HL-60 (cell line): ENCODE results near the gene CFAP45.

Source experiments
- DNase-seq, 2 experiments: peaks; one replicate each; pipeline ENCODE4 v3.0.0-alpha.2; 2010 to 2020; ENCODE audit warnings: low read depth in 1 of 2, low spot score in 1 of 2
- H3K27ac ChIP-seq: fragments of 250-450 bp; sonication (Bioruptor Pico); replicated peaks from 2 replicates; pipeline ENCODE4 v1.5.1; 2020; ENCODE audit warnings: mild to moderate bottlenecking, moderate library complexity
- H3K27me3 ChIP-seq: fragments of 250-450 bp; sonication (Bioruptor Pico); 2 replicates; pipeline ENCODE4 v1.5.1; 2021; ENCODE audit warnings: mild to moderate bottlenecking, moderate library complexity; ENCODE audit not compliant: insufficient read depth, poor library complexity, severe bottlenecking
- H3K4me3 ChIP-seq: replicated peaks from 2 replicates; pipeline ENCODE4 v1.5.1; 2011; ENCODE audit warnings: mild to moderate bottlenecking, control low read depth, low read length; ENCODE audit not compliant: insufficient read depth
- CTCF ChIP-seq: IDR thresholded peaks from one replicate; pipeline ENCODE4 v1.5.1; 2011; ENCODE audit warnings: low read length, control low read depth, inconsistent platforms; ENCODE audit not compliant: insufficient read depth
- GABPA ChIP-seq: IDR thresholded peaks from 2 replicates; pipeline ENCODE4 v1.6.1; 2012; ENCODE audit warnings: low read depth
- POLR2AphosphoS5 ChIP-seq: IDR thresholded peaks from 2 replicates; pipeline ENCODE4 v1.6.1; 2012; ENCODE audit warnings: low read depth
- REST ChIP-seq: IDR thresholded peaks from 2 replicates; pipeline ENCODE4 v1.6.1; 2012; ENCODE audit warnings: low read depth; ENCODE audit not compliant: insufficient replicate concordance
- SPI1 ChIP-seq: IDR thresholded peaks from 2 replicates; pipeline ENCODE4 v1.6.1; 2012; ENCODE audit warnings: low read depth, mild to moderate bottlenecking, borderline replicate concordance

CFAP45 gene

GRCh38 chr1:159932296-159933285 lies 32.6 kb upstream of the CFAP45 start:
- TF ChIP-seq REST (no peak), CTCF (no peak), GABPA (no peak), POLR2AphosphoS5 (no peak), SPI1 (no peak)
- Histone ChIP-seq H3K4me3 (no peak overlapping the region), H3K27ac (no peak overlapping the region), H3K27me3 (no peaks in the 10 kb centered on the region)
- DNase-seq = no peak

- no peak for DNase-seq
- TF ChIP-seq CTCF (no peak), REST (no peak), POLR2AphosphoS5 (no peak), SPI1 (no peak), GABPA (no peak)
- Histone ChIP-seq H3K27me3 (no peaks in the 10 kb centered on the region), H3K27ac (no peak overlapping the region), H3K4me3 (no peak overlapping the region)
These were observed 31.8 kb upstream of the CFAP45 start for GRCh38 chr1:159931795-159932173.

- no peak for DNase-seq
- Histone ChIP-seq H3K27me3 (no peaks in the 10 kb centered on the region), H3K4me3 (no peak overlapping the region), H3K27ac (no peak overlapping the region)
- TF ChIP-seq SPI1 (no peak), POLR2AphosphoS5 (no peak), GABPA (no peak), REST (no peak), CTCF (no peak)
These were observed 31.3 kb upstream of the CFAP45 start for GRCh38 chr1:159931101-159931794.
